ENCODE data around the gene HERC5.

DNA sequence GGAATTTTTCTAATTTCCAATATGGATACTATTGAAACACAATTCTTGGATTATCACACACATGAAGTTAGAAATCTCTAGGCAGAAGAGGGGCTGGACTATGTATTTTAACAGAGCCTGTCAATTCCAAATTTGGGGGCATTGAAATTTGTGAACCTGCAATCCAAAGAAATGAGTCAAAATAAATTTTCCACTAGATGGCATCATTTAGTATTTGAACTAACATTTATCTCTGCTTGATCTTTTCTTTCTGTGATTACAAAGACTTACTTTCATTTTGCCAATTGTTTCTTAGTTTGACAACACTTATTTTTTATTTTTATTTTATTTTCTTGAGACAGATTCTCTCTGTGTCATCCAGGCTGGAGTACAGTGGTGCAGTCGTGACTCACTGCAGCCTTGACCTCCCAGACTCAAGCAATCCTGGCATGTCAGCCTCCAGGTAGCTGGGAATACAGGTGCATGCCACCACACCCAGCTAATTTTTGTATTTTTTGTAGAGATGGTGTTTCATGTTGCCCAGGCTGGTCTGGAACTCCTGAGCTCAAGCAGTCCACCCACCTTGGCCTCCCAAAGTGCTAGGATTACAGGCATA is 69.4 kb downstream of the HERC5 start:
- TF ChIP-seq CTCF (IDR thresholded peaks at IDR 0.05) (peak in 1 of 4 experiments; percentile 18), POLR2AphosphoS5 (IDR thresholded peaks at IDR 0.05) (no peak), POLR2A (IDR thresholded peaks at IDR 0.05) (no peak)

All from sigmoid colon (tissue), 4 donors.